CD4-positive, alpha-beta T cell treated with Interleukin-6 for 4 hours (primary cell): ENCODE measurements around the gene WNT4.

Source experiments
- DNase-seq: peaks from one replicate; pipeline ENCODE4 v3.0.0-alpha.2; 2020; ENCODE audit warnings: mixed read lengths

Gene WNT4

DNA sequence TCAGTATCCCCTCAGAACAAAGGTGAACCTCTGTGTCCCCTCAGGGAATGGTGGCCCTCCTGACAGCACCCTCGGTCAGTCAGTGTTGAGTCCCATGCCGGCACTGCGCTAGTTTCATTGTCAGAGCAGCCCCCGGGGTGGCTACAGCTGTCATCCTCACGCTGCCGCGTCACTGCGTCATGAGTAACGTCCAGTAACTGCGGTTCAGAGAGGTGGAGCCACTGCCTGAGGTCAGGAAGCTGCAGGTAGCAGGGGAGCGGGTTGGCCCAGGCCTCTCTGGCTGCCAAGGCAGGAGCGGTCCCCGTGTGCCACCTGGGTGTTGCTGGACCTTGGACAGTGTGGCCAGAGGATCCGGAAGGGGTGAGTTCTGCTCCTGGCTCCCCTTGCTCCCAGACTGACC is 20.2 kb upstream of the WNT4 start:
- no peak for DNase-seq

DNA sequence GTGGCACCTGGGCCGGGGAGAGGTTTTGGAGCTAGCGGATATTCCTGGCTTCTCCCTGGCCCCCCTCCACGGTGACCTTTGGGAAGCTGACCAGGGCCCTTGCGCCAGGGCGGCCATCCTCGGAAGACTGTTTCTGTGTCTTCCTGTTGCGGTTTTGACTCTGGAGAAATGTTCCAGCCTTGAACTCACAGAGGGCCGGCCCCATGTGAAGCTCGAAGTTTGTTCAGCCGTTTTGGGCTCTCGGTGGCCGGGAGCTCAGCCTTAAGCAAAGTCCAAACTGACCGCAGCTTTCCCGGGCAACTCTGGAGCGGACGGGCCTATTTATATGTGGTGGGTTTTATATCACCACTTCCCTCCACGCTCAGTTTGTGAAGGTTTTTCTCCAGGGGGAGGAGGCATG is 17.0 kb upstream of the WNT4 start:
- no peak for DNase-seq

DNA sequence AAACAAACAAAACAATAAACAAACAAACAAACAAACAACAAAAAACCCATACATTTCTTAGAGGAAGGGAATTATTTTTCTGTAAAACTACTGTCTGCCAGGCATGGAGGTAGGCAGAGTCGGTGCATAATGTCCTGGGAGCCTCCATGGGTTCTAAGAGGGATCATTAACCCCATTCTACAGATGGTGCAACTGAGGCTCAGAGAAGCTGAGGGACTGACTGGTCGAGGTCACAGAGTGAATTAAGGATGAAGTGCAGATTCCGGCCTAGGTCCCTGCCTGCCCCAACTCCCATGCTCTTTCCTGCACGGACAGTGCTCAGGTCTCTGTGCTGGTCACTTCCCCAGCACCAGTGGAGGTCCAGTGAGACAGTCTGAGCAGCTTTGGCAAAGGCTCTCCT is 15.8 kb upstream of the WNT4 start:
- no peak for DNase-seq

DNA sequence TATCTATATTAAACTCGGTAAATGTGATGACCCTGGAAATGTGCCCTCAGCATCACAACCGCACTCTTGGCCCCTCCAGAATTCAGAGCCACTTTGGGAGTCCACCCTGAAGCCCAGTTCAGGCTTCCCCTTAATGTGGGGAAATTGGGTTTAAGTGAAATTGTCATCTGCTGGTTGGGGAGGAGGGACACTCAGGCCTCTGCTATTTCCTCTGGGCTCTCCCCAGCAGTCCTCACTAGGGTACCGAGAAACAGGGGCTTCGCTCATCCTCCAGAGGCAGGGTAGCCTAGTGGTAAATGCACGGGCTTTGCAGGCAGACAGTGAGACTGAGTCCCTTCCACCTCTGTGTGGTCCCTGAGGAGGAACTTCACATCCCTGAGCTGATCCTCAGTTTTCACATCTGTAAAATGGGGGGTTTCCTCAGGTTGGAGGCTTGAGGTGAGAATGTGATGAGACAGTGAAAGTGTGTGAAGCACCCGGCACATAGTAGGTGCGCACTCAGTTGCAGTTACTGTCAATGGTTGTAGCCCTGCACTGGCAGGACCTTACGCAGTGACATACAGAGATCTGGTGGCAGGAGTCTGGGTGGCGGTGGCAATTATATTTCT is 14.6 kb upstream of the WNT4 start:
- no peak for DNase-seq

DNA sequence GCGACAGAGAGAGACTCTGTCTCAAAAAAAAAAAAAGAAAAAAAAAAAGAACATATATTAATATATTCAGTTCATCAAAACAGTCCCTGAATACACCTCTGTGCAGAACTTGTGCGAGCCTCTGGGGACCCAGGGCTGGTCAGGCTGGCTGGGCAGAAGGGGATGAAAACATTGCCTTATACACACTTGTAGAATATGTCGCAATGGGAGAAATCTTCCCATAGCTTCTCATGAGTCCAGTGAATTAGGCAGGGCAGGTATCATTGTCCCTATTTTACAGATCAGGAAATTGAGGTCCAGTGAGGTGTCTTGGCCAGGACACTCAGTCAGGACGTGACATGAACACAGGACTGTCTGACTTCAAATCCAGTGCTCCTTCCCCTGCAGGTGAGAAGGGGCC is 12.6 kb upstream of the WNT4 start:
- no peak for DNase-seq

DNA sequence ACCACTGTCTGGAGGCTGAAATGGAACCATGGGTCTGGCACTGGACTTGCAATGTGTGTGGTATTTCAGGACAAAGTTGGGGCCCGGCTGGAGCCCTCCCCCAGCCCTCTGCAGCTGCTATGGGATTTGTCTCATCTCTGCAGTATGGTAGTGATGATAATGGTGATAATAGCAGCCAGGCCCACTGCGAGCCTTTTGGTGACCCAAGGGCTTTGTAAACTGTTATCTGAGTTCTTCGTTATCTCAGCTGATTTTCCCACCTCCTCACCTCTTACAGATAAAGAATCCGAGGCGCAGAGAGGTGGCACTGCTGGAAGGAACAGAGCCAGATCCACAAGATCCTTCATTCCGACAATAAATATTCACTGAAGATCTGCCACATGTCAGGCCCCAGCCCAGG is 11.7 kb upstream of the WNT4 start:
- no peak for DNase-seq

DNA sequence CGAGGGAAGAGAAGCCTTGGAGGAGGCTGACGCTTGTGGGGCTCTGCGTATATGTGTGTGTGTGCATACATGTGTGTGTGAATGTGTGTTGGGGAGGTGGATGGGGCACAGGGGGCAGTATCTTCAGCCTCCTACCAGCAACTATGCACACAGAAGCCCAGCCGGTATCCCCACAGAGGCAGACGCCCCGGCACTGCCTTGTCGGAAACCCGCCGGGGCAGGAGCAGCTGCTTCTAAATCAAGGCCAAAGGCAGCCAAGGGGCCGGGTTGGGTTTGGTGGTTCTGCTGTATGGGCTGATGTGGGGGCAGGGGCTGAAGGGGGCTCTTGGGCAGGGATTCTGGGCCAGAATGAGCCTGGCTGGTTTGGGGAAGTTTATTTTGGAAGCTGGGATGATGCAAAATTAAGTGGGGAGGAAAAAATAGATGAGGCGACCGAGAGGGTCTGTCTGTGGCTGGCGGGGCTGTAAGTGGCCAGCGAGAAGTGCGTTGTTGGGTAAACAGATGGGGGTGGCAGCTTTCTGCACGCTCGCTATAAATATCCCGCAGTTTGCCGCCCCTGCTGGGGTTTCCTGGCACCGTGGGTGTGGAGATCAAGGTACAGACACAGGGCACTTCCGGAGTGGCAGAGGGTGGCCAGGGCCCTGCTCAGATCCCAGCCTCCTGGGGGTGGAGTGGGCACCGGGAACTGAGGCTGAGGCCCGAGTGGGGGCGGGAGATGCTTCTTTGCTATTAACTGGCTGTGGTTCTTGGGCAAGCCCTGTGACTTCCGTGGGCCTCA is 11.0 kb upstream of the WNT4 start:
- DNase-seq: no peak

DNA sequence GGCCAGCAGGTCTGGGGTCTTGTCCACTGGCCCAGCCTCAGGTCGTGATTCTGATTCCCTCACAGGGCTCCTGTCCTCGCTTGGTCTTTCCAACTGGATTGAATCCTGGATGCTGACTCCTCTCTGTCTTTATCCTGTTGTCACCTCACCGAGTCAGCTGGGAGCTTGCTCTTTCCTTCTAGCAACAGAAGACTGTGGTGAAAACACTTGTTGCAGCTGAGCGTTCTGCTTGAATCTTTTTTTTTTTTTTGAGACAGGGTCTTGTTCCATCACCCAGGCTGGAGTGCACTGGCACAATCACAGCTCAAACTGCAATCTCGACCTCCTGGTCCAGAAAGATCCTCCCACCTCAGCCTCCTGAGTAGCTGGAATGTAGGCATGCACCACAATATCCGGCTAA is 8.0 kb upstream of the WNT4 start:
- DNase-seq: no peak

DNA sequence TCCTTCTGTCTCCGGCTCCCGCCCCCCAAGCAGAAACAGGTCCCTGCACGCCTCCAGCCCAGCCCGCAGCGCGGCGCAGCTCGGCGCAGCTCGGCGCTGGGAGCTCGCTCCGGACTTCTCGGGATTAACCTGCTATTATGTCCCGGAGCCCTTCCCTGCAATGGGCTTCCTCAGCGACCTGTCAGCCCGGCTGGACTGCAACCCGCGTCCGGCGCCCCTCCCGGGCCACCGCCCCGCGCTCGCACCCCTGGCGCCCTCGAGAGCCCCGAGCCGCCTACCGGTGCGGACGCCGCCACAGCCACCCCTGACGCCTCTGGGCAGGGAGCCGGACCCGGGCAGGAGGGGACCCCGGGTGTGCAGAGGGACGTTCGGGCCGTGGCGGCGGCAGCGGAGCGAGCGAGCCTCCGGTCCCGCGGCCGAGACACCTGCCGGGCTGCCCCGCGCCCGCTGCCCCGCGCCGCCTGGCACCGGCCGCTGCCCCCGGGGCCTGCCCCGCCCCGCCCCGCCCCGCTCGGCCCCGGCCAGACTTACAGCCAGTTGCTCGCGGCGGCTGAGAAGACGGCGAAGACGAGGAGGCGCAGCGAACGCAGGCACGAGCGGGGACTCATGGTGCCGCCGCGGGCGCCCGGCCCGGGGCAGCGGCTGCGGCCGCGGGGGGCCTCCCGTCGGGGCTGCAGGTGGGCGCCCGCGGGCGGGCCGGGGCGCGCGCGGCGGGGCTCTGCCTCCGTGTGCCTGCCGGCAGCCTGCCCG is 407 bp downstream of the WNT4 start:
- no peak for DNase-seq

DNA sequence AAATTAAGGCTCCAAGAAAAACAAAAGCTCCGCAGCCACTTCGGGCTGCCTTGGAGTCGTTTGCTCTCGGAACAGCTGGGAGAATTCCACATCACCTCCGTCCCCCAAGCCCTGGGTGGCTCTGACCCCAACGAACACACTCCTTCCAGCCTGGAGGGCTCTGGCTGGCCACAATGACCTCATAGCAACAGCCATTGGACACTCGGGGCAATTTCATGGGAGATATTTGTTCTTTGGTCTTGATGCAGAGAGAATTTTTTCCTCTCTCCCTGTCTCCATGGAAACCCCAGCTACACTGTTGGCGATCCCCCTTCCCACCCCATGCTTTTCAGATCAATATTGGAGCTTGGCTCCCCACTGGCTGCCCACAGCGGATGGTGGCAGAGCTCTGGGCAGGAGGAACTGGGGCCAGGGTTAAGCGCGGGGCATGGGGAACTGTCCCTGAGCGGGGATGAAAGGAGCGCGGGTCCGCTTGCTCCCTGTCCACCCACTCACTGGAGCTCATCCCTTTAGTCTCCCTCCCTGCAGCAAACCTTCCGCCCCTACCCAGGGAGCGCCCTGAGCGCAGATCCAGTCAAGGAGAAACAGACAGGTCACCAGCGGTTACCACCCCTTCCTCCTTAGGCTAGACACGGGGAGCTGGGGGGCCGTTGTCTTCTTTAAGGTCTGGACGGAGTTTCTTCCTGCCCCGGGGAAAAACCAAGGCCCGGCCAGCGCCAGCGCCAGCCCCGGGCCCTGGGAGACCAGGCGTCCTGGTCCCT is 1.2 kb downstream of the WNT4 start:
- no peak for DNase-seq

DNA sequence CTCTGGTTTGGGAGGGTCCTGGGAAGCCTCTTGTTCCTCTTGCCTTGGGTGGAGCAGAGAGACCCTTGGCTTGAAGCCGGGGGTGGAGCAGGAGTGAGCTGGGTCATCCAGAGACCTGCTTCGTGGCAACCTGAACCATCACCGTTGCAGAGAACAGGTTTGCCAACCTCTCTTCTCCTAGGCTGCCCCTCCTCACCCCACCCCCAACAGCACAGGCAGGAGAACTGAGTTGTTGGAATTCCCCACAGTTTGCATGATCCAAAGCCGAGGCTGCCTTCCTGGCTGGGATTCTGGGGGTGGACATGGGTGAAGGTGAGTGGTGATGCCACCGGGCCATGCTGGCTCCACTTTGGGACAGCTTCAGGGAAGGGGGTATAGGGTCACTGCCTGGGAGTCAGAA is 2.2 kb downstream of the WNT4 start:
- DNase-seq: no peak

DNA sequence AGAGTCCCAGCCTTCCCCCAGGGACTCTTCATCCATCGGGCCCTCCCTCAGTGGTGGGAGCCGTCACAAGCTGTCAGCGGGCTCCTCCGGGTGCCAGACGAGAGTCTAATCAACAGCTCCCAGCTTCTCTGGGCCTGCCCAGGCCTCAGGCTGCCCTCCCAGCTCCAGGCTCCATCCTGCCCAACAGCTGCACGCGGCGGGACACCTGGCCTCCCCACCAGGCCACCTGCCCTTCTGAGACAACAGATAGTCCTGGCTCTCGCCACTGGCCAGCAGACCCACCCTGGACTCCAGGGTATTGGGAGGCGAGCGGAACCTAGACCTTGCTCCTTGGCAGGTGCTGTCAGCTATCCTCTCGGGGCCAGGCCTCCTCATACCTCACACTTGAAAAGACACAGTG is 3.1 kb downstream of the WNT4 start:
- DNase-seq: no peak

DNA sequence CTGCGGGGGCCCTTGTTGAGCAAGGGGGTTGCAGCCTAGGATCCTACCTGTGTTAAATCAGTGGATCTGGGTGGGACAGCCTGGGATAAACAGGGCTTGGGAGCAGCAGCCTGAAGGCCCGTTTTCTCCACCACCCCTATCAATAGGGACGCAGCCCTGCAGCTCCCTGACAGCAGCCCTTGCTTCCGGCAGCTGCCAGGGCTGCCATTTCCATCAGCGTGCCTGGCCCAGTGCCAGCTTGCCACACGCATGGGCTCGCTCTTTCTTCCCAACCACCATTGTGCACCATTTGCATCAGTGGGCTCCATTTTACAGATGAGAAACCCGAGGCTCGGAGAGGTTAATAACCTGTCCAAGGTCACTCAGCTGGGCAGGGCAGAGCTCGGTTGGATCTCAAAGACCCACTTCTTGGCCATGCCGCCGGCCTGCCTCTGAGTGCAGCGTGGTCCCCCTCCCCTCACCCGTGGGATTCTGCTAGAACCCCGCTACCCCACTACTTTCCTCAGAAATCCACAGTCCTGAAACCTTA is 3.8 kb downstream of the WNT4 start:
- DNase-seq: no peak

DNA sequence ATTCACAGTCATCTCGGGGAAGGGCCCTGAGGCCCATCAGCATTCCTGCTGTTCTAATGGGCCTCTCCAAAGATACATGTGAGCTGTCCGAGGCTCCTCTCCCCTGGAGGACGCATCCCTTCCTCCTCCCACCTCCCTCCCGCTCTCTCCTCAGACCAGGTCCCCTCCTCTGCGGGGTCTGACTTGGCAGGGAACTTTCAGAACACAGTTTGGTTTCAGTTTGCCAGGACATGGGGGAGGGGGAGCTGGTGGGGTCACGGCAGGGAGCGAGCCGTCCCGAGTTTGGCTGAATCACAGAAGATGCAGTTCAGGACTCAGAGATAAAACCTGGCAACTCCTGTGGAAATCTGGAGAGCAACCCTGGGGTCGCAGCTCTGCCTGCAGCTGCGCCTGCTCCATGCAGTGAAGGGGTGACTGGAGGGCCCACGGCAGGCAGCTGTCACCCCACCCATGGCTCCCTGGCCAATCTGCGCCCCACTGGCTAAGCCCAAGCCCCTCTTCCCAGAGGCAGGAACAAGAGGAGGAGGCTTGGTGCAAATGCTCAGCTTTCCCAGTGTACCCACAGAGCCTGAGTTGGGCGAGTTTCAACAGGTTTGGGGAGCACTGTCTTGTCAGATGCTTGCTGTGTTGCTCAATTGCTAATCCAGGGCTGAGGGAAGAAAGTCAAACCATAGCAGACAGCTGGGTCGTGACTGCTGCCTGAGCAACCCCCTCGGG is 5.7 kb downstream of the WNT4 start:
- DNase-seq: no peak

DNA sequence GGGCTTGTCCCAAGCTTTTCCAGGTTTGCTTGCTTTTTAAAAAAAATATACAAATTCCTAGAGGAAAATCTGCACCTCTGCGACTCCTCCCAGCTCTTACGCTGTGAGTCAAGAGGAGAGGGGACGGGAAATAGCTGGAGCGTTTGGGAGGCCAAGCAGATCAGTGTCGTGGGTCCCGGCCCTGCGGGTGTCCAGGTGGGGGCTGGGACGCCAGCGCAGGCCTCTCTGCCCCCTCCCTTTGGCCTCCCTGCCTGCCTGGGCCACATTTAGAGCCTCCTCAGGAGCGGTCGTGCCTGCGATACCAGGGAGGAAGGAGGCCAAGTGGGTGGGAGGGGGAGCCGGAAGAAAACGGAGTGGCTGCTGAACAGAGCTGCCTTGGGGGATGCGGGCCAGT is 9.0 kb downstream of the WNT4 start:
- no peak for DNase-seq

DNA sequence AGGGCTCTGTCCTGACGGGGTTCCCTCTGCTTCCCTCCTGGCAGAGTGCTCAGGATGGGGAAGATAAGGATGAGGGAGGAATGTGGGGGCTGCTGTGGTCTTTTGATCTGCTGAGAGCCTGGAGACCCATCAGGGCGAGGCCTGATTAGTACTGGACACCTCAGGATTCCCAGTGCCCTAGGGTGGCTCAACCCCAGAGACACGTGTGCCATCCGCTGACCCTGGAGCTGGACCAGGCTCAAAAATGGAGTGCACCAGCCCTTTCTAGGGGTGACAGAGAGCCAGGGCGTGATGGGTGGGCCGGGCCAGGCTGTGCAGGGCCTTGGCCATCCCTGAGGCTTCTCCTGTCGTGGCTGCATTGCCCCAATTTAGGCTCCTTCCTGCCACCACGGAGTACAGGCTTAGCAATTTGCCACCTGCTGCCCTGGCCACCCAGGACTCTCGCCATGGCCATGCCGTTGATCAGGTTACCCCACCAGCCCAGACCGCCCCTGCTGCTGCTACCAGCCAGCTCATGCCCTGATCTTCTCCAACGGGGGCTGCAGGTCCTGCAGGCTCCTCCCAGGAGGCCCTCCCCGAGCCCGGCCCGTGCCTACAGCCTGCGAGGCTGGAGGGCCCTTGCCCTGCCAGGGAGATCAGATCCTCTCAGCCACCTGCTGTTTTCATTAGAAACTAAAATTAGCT is 9.5 kb downstream of the WNT4 start:
- DNase-seq: no peak

DNA sequence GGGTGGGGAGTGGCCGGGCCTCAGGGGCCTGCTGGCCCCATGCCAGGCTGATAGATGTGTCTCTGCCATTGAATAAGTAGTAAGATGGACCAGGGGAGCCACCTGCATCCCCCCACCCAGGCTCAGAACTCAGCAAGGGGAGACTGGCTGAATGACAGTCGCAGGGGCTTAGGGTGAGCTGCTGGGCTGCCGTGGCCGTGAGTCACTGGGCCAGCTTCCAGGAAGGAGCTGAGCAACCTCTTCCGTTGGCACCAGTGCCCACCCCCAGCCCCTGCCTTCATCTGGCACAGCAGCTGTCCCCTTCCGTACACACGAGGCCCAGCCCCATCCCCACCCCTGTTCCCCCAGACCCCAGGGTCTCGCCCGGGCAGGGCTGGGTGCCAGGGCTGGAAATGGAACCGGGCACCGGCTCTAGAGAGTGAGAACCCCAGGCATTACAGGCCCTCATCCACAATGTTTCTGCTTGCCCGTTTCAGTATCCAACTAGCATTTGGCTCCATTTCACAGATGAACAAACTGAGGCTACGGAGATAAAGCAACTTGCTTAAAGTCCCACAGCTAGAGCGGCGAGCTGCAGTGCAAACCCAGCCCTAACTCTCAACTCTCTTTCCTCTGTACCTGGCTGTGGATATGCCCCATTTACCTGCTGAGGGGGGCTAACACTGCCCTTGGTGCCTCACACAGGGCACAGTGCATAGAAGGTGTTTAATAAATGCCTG is 10.2 kb downstream of the WNT4 start:
- DNase-seq: no peak

DNA sequence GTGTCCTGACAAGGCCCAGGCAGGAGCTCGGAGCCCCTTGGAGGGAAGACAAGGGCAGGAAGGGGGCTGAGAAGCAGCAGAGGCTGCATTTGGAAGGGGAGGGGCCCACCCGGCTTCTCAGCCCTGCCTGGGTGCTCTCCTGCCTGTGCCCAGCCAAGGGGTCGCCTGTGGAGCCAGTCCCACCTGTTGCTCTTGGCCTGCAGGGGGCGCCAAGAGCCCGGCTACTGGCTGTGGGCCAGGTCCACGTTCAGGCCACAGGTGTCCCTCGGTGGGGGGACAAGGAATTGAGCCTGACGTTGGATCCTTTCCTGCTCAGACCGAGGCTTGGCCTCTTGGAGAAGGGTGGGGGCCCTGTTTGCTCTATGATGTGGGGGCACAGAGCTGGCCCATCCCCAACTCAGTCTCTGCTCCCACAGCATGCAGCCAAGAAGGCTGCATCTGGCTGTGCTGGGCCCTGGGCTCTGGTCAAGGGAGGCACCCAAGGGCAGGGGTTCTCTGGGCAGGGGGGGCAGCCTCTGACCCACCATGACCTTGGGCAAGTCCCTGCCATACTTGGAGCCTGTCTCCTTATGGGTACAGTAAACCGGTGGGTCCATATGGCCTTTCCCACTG is 10.9 kb downstream of the WNT4 start:
- DNase-seq: peak; percentile 64

DNA sequence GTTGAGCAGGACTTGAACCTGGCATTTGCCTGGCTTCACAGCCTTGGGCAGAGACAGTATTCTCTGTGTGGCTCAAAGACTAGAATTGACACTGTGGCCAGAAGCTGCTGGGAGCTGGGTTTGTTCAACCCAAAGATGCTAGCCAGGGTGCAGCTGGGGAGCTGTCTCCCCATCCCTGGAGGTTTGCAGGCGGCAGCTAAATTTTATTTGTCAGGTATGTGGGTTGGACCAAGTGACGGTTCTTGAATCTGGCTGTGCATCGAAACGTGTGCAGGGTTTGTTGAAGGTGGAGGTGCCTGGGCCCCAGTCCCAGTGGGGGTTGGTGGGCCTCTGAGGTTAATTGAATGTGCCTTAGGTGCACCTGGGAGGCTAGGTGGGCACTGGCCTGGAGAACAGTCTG is 11.8 kb downstream of the WNT4 start:
- no peak for DNase-seq

DNA sequence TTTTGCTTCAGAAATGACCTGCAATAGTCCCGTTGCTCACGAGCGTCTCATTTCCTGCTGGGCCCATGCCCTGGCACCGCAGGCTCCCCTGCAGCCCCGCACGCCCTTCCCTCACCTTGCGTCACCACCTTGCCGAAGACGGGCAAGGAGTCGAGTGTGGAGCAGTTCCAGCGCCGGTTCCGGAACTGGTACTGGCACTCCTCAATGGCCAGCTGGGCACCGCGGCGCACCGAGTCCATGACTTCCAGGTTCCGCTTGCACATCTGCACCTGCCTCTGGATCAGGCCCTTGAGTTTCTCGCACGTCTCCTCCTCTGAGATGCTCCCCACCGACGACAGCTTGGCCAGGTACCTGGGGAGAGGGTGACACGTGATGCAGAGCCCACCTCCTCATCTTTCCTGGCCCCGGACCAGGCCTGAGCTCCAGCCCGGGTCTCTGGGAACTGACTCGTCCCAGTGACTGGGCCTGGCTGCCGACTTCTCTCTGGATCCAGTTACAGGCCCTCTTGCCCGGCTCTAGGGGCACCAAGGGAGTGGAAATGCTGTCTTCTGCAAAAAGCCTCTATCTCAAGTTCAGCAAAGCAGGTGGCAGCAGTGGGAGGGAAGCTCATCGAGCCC is 13.3 kb downstream of the WNT4 start:
- DNase-seq: no peak
